Measurements from ENCODE around the gene PIP4P1. TPM values are rescaled to one million over a fixed set of nuclear protein-coding genes. Genes with fewer than 3 reads are reported as not detected.

The PIP4P1 gene
- total and polyA plus RNA-seq, 9 of the 15 experiments (the other 6 are each of a cell fraction or from before 2014, with no cell fraction given): 5.3 to 20.9 (median 10.7) TPM

- TF ChIP-seq CHD7 (IDR thresholded peaks at IDR 0.05; ENCODE audit: low read depth, low read length) (no peak), NEUROD1 (IDR thresholded peaks at IDR 0.05; ENCODE audit: borderline replicate concordance, low read depth, low read length, partially characterized antibody) (peak; percentile 54), ZNF77 (CRISPR knock-in tag; IDR thresholded peaks at IDR 0.05) (no peak), KAT7 (CRISPR knock-in tag; IDR thresholded peaks at IDR 0.05; ENCODE audit: borderline replicate concordance) (0 out of 2 replicates have a peak, but pooled peaks have one; percentile 35), ZNF518B (CRISPR knock-in tag; IDR thresholded peaks at IDR 0.05) (no peak), ZKSCAN3 (CRISPR knock-in tag; IDR thresholded peaks at IDR 0.05) (no peak), ZNF263 (CRISPR knock-in tag; IDR thresholded peaks at IDR 0.05; ENCODE audit: borderline replicate concordance) (no peak; the same call in 1 of the 2 replicates), THAP12 (CRISPR knock-in tag; IDR thresholded peaks at IDR 0.05) (0 out of 2 replicates have a peak, but pooled peaks have one; percentile 34)
Observed at GRCh38 chr14:20461225-20462141, at the start of gene PIP4P1 (continued).
